ENCODE data around the gene ISG20. TPM values are rescaled to one million over a fixed set of nuclear protein-coding genes. Genes with fewer than 3 reads are reported as not detected.
"Not testable (repeated sequence)": the region's sequence is repeated elsewhere in the genome, so short reads cannot be mapped to it uniquely, and the experiment has no call there.

The ISG20 gene
- total and polyA plus RNA-seq, 4 donors = 10.1 to 18.7 (median 12.9) TPM

- no peaks in the 10 kb centered on the region for H3K4me1 ChIP-seq (ENCODE audit: control insufficient read depth in 1 of 2, insufficient read depth in 2 of 2, low read length in 2 of 2)
- H3K36me3 ChIP-seq (ENCODE audit: control insufficient read depth in 1 of 2, insufficient read depth in 2 of 2, low read length in 1 of 2) = peaks cover 0 to 4% of the 10 kb centered on the region in 2 donors
- no peak overlapping the region for H3K27ac ChIP-seq (ENCODE audit: low read depth in 1 of 2, low read length in 2 of 2)
- intact Hi-C loops (cut with DNase I) = no loop called here
- no peaks in the 10 kb centered on the region for H3K9me3 ChIP-seq (ENCODE audit: control insufficient read depth, low read length)
- 77 to 79% methylated on average over 8 to 9 of the region's 9 CpGs for WGBS, 2 donors
- no peak overlapping the region for H3K4me3 ChIP-seq (ENCODE audit: low read length in 2 of 2)
- DNase-seq = peak in 1 of 2 donors; percentile 80
- H3K27me3 ChIP-seq (ENCODE audit: control insufficient read depth in 1 of 2, insufficient read depth in 2 of 2, low read length in 1 of 2) = no peaks in the 10 kb centered on the region
- peak; percentile 51 for ATAC-seq (ENCODE audit: low FRiP score)
Observed at GRCh38 chr15:88630141-88630721, 8.6 kb upstream of the ISG20 start.

- no peak for ATAC-seq (ENCODE audit: low FRiP score)
- intact Hi-C loops (cut with DNase I) = no loop called here
- Histone ChIP-seq H3K4me1 (ENCODE audit: control insufficient read depth in 1 of 2, insufficient read depth in 2 of 2, low read length in 2 of 2) (no peaks in the 10 kb centered on the region), H3K4me3 (ENCODE audit: low read length in 2 of 2) (no peak overlapping the region), H3K9me3 (ENCODE audit: control insufficient read depth, low read length) (no peaks in the 10 kb centered on the region), H3K36me3 (ENCODE audit: control insufficient read depth in 1 of 2, insufficient read depth in 2 of 2, low read length in 1 of 2) (peaks cover 0 to 4% of the 10 kb centered on the region in 2 donors), H3K27ac (ENCODE audit: low read depth in 1 of 2, low read length in 2 of 2) (no peak overlapping the region), H3K27me3 (ENCODE audit: control insufficient read depth in 1 of 2, insufficient read depth in 2 of 2, low read length in 1 of 2) (no peaks in the 10 kb centered on the region)
- WGBS, 2 donors = 70 to 85% methylated on average over 7 of the region's 7 CpGs
- DNase-seq = peak in 1 of 2 donors; percentile 32
Observed at GRCh38 chr15:88630798-88631463, 7.9 kb upstream of the ISG20 start.

DNA sequence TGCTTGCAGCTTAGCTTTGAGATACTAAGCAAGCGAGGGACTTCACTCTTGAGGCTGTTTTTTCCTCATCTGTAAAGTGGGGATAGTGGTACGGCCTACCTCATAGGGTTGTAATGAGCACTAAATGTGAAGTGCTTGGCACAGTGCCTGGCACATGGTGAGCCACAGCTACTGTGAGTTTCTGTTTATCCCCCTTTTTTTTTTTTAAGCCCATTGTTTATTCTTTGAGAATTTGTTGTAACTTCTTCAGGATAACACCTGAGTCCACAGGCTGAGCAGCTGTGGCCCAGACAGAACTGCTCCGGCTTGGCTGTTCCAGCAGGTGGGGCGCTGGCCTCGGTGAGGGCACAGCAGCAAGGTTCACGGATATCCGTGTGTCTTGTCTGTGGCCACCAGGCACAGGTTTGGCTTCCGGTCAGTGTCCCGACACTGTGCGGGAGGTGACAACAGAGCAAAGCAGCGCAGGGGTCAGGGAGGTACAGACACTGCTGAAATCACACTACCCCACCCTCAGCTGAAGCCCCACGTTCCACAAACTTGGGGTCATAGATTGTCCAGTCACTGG, 7.3 kb upstream of the ISG20 start:
- peaks cover 0 to 4% of the 10 kb centered on the region in 2 donors for H3K36me3 ChIP-seq (ENCODE audit: control insufficient read depth in 1 of 2, insufficient read depth in 2 of 2, low read length in 1 of 2)
- H3K27me3 ChIP-seq (ENCODE audit: control insufficient read depth in 1 of 2, insufficient read depth in 2 of 2, low read length in 1 of 2) = no peaks in the 10 kb centered on the region
- 95 to 96% methylated on average over 12 of the region's 12 CpGs for WGBS, 2 donors
- ATAC-seq (ENCODE audit: low FRiP score) (no peak), DNase-seq (peak in 1 of 2 donors; percentile 66)
- intact Hi-C loops (cut with DNase I) = no loop called here
- H3K4me1 ChIP-seq (ENCODE audit: control insufficient read depth in 1 of 2, insufficient read depth in 2 of 2, low read length in 2 of 2) = no peaks in the 10 kb centered on the region
- H3K4me3 ChIP-seq (ENCODE audit: low read length in 2 of 2) = no peak overlapping the region
- H3K27ac ChIP-seq (ENCODE audit: low read depth in 1 of 2, low read length in 2 of 2) = no peak overlapping the region
- H3K9me3 ChIP-seq (ENCODE audit: control insufficient read depth, low read length) = no peaks in the 10 kb centered on the region

GRCh38 chr15:88632797-88633196, 6.0 kb upstream of the ISG20 start:
- H3K4me3 ChIP-seq (ENCODE audit: low read length in 2 of 2); H3K27me3 ChIP-seq (ENCODE audit: control insufficient read depth in 1 of 2, insufficient read depth in 2 of 2, low read length in 1 of 2); H3K4me1 ChIP-seq (ENCODE audit: control insufficient read depth in 1 of 2, insufficient read depth in 2 of 2, low read length in 2 of 2); H3K27ac ChIP-seq (ENCODE audit: low read depth in 1 of 2, low read length in 2 of 2); H3K9me3 ChIP-seq (ENCODE audit: control insufficient read depth, low read length); intact Hi-C loops (cut with DNase I); ATAC-seq (ENCODE audit: low FRiP score); H3K36me3 ChIP-seq (ENCODE audit: control insufficient read depth in 1 of 2, insufficient read depth in 2 of 2, low read length in 1 of 2); DNase-seq: not testable (repeated sequence)
- WGBS, 2 donors = 89 to 96% methylated on average over 7 of the region's 7 CpGs

DNA sequence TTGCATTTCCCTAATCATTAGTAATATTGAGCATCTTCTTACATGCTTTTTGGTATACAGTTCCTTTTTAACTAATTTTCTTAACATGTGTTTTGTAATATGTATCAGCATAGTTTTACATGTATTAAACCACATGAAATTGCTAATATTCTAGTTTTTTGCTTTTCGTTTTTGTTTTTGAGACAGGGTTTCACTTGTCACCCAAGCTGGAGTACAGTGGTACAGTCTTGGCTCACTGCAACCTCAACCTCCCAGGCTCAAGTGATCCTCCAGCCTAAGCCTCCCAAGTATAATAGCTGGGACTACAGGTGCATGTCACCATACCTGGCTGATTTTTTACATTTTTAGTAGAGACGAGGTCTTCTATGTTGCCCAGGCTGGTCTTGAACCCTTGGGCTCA, 4.4 kb upstream of the ISG20 start:
- intact Hi-C loops (cut with DNase I) = no loop called here
- H3K27ac ChIP-seq (ENCODE audit: low read depth in 1 of 2, low read length in 2 of 2) = no peak overlapping the region

GRCh38 chr15:88635318-88635717, 3.5 kb upstream of the ISG20 start:
- Histone ChIP-seq H3K36me3 (ENCODE audit: control insufficient read depth in 1 of 2, insufficient read depth in 2 of 2, low read length in 1 of 2) (peaks cover 0 to 4% of the 10 kb centered on the region in 2 donors), H3K27me3 (ENCODE audit: control insufficient read depth in 1 of 2, insufficient read depth in 2 of 2, low read length in 1 of 2) (no peaks in the 10 kb centered on the region), H3K4me3 (ENCODE audit: low read length in 2 of 2) (no peak overlapping the region), H3K27ac (ENCODE audit: low read depth in 1 of 2, low read length in 2 of 2) (no peak overlapping the region), H3K9me3 (ENCODE audit: control insufficient read depth, low read length) (no peaks in the 10 kb centered on the region), H3K4me1 (ENCODE audit: control insufficient read depth in 1 of 2, insufficient read depth in 2 of 2, low read length in 2 of 2) (peaks cover 0 to 2% of the 10 kb centered on the region in 2 donors)
- ATAC-seq (ENCODE audit: low FRiP score) = no peak
- WGBS, 2 donors = 81% methylated on average over 6 of the region's 6 CpGs
- intact Hi-C loops (cut with DNase I) = no loop called here
- no peak for DNase-seq

More for the DNA sequence above, 4.4 kb upstream of the ISG20 start:
- H3K36me3 ChIP-seq (ENCODE audit: control insufficient read depth in 1 of 2, insufficient read depth in 2 of 2, low read length in 1 of 2) = peaks cover 0 to 4% of the 10 kb centered on the region in 2 donors
- H3K4me1 ChIP-seq (ENCODE audit: control insufficient read depth in 1 of 2, insufficient read depth in 2 of 2, low read length in 2 of 2) = peaks cover 0 to 2% of the 10 kb centered on the region in 2 donors
- DNase-seq = no peak
- no peak overlapping the region for H3K4me3 ChIP-seq (ENCODE audit: low read length in 2 of 2)
- ATAC-seq (ENCODE audit: low FRiP score) = no peak
- WGBS, 2 donors = 92 to 93% methylated on average over 2 of the region's 2 CpGs
- no peaks in the 10 kb centered on the region for H3K27me3 ChIP-seq (ENCODE audit: control insufficient read depth in 1 of 2, insufficient read depth in 2 of 2, low read length in 1 of 2)
- H3K9me3 ChIP-seq (ENCODE audit: control insufficient read depth, low read length) = no peaks in the 10 kb centered on the region

- Histone ChIP-seq H3K27me3 (ENCODE audit: control insufficient read depth in 1 of 2, insufficient read depth in 2 of 2, low read length in 1 of 2) (no peaks in the 10 kb centered on the region), H3K4me3 (ENCODE audit: low read length in 2 of 2) (no peak overlapping the region), H3K36me3 (ENCODE audit: control insufficient read depth in 1 of 2, insufficient read depth in 2 of 2, low read length in 1 of 2) (peaks cover 0 to 4% of the 10 kb centered on the region in 2 donors), H3K4me1 (ENCODE audit: control insufficient read depth in 1 of 2, insufficient read depth in 2 of 2, low read length in 2 of 2) (peaks cover 0 to 2% of the 10 kb centered on the region in 2 donors), H3K9me3 (ENCODE audit: control insufficient read depth, low read length) (no peaks in the 10 kb centered on the region), H3K27ac (ENCODE audit: low read depth in 1 of 2, low read length in 2 of 2) (no peak overlapping the region)
- intact Hi-C loops (cut with DNase I) = no loop called here
- 87 to 93% methylated on average over 11 of the region's 11 CpGs for WGBS, 2 donors
- ATAC-seq (ENCODE audit: low FRiP score) = no peak
- DNase-seq = no peak
Observed at GRCh38 chr15:88636050-88636449, 2.8 kb upstream of the ISG20 start.

GRCh38 chr15:88636654-88637053, 2.2 kb upstream of the ISG20 start:
- H3K36me3 ChIP-seq (ENCODE audit: control insufficient read depth in 1 of 2, insufficient read depth in 2 of 2, low read length in 1 of 2) = peaks cover 0 to 2% of the 10 kb centered on the region in 2 donors
- H3K27me3 ChIP-seq (ENCODE audit: control insufficient read depth in 1 of 2, insufficient read depth in 2 of 2, low read length in 1 of 2) = no peaks in the 10 kb centered on the region
- no peak overlapping the region for H3K4me3 ChIP-seq (ENCODE audit: low read length in 2 of 2)
- H3K9me3 ChIP-seq (ENCODE audit: control insufficient read depth, low read length) = no peaks in the 10 kb centered on the region
- intact Hi-C loops (cut with DNase I) = no loop called here
- ATAC-seq (ENCODE audit: low FRiP score) (no peak), DNase-seq (no peak)
- 87 to 89% methylated on average over 5 of the region's 5 CpGs for WGBS, 2 donors
- no peak overlapping the region for H3K27ac ChIP-seq (ENCODE audit: low read depth in 1 of 2, low read length in 2 of 2)
- peaks cover 0 to 2% of the 10 kb centered on the region in 2 donors for H3K4me1 ChIP-seq (ENCODE audit: control insufficient read depth in 1 of 2, insufficient read depth in 2 of 2, low read length in 2 of 2)

- H3K4me1 ChIP-seq (ENCODE audit: control insufficient read depth in 1 of 2, insufficient read depth in 2 of 2, low read length in 2 of 2) = peaks cover 0 to 2% of the 10 kb centered on the region in 2 donors
- no peaks in the 10 kb centered on the region for H3K9me3 ChIP-seq (ENCODE audit: control insufficient read depth, low read length)
- no peak overlapping the region for H3K4me3 ChIP-seq (ENCODE audit: low read length in 2 of 2)
- DNase-seq = peak in 1 of 2 donors; percentile 14
- H3K27me3 ChIP-seq (ENCODE audit: control insufficient read depth in 1 of 2, insufficient read depth in 2 of 2, low read length in 1 of 2) = no peaks in the 10 kb centered on the region
- no peaks in the 10 kb centered on the region for H3K36me3 ChIP-seq (ENCODE audit: control insufficient read depth in 1 of 2, insufficient read depth in 2 of 2, low read length in 1 of 2)
- intact Hi-C loops (cut with DNase I) = no loop called here
- H3K27ac ChIP-seq (ENCODE audit: low read depth in 1 of 2, low read length in 2 of 2) = no peak overlapping the region
- ATAC-seq (ENCODE audit: low FRiP score) = no peak
- 78 to 80% methylated on average over 7 of the region's 7 CpGs for WGBS, 2 donors
Observed at GRCh38 chr15:88637436-88637835, 1.4 kb upstream of the ISG20 start.
